Thyroid gland (tissue), 4 donors: ENCODE results near the gene IL17RC. TPM values are rescaled to one million over a fixed set of nuclear protein-coding genes. Genes with fewer than 3 reads are reported as not detected.
"Not testable (repeated sequence)": the region's sequence is repeated elsewhere in the genome, so short reads cannot be mapped to it uniquely, and the experiment has no call there.

Source experiments
- DNase-seq, 2 donors: peaks; one replicate each; pipeline ENCODE4 v3.0.0-alpha.2; 2019
- H3K27ac ChIP-seq, 3 donors: fragments of 200-600 bp; sonication (generic); 1 replicate in 2 of 3; 2 replicates in 1 of 3; pipeline ENCODE4 v1.5.1; 2016 to 2019; ENCODE audit warnings: mild to moderate bottlenecking in 1 of 3, moderate library complexity in 1 of 3
- H3K27me3 ChIP-seq: fragments of 200-600 bp; sonication (generic); one replicate; pipeline ENCODE4 v1.5.1; 2019
- H3K36me3 ChIP-seq, 2 donors: fragments of 200-600 bp; sonication (generic); one replicate each; pipeline ENCODE4 v1.5.1; 2016 to 2019
- H3K4me1 ChIP-seq, 2 donors: fragments of 200-600 bp; sonication (generic); one replicate each; pipeline ENCODE4 v1.5.1; 2017 to 2019
- H3K4me3 ChIP-seq, 3 donors: fragments of 200-600 bp; sonication (generic); replicated peaks in 1 of 3; 1 replicate in 2 of 3; 2 replicates in 1 of 3; pipeline ENCODE4 v1.5.1; 2016; ENCODE audit warnings: mild to moderate bottlenecking in 1 of 3
- H3K9me3 ChIP-seq: fragments of 200-600 bp; sonication (generic); one replicate; pipeline ENCODE4 v1.5.1; 2017
- CTCF ChIP-seq, 6 experiments: fragments of 200-600 bp in 3 of 6; fragments of 450-650 bp in 3 of 6; sonication (generic) in 3 of 6; IDR thresholded peaks; one replicate each; pipeline ENCODE4 v1.5.1; 2016 to 2019; ENCODE audit warnings: antibody characterized with exemption in 6 of 6, mild to moderate bottlenecking in 2 of 6, inconsistent platforms in 1 of 6, moderate library complexity in 1 of 6
- POLR2A ChIP-seq, 2 donors: fragments of 450-650 bp; IDR thresholded peaks; one replicate each; pipeline ENCODE4 v1.6.1; 2017; ENCODE audit warnings: antibody characterized with exemption in 2 of 2, mild to moderate bottlenecking in 2 of 2, moderate library complexity in 1 of 2
- WGBS, 2 donors: methylation state at CpG; one replicate each; pipeline ENCODE4 v1.1.5; 2017; 5-methylcytosine and 5-hydroxymethylcytosine counted together
- intact Hi-C: fragments of 100-400 bp; cut with DNase I; formaldehyde crosslinking; loops from one replicate; pipeline ENCODE4 v1.15.1; 2023
- total RNA-seq, 4 donors: library from RNA; depleted of rRNA; stranded (reverse); fragments of >200 nt; gene quantifications; one replicate each; pipeline ENCODE4 v1.2.3, GENCODE V29; 2016

Gene IL17RC
- total RNA-seq, 4 donors from 2014 or later = 64.2 to 70.2 (median 68.0) TPM

- DNase-seq = no peak
- intact Hi-C loops = no loop called here
- H3K4me3 ChIP-seq = no peak overlapping the region
- no peaks in the 10 kb centered on the region for H3K9me3 ChIP-seq
- peaks cover 7 to 8% of the 10 kb centered on the region in 2 donors for H3K4me1 ChIP-seq
- 69 to 90% methylated on average over 4 of the region's 4 CpGs for WGBS, 2 donors
- no peaks in the 10 kb centered on the region for H3K27me3 ChIP-seq
- TF ChIP-seq POLR2A (IDR thresholded peaks at IDR 0.05) (no peak), CTCF (IDR thresholded peaks at IDR 0.05) (no peak)
- H3K36me3 ChIP-seq = peaks cover 7 to 10% of the 10 kb centered on the region in 2 donors
- no peak overlapping the region for H3K27ac ChIP-seq
Observed at GRCh38 chr3:9897408-9898372, 19.2 kb upstream of the IL17RC start.

GRCh38 chr3:9898467-9899241 lies 18.2 kb upstream of the IL17RC start:
- Histone ChIP-seq H3K4me3 (no peak overlapping the region), H3K36me3 (peaks cover 0 to under 1% of the 10 kb centered on the region in 2 donors), H3K4me1 (peaks cover 16 to 18% of the 10 kb centered on the region in 2 donors), H3K27ac (no peak overlapping the region), H3K9me3 (no peaks in the 10 kb centered on the region), H3K27me3 (no peaks in the 10 kb centered on the region)
- no peak for DNase-seq
- 70 to 72% methylated on average over 8 of the region's 8 CpGs for WGBS, 2 donors
- TF ChIP-seq POLR2A (IDR thresholded peaks at IDR 0.05) (no peak), CTCF (IDR thresholded peaks at IDR 0.05) (no peak)
- intact Hi-C loops = no loop called here

GRCh38 chr3:9899289-9899791 lies 17.6 kb upstream of the IL17RC start:
- H3K27me3 ChIP-seq = no peaks in the 10 kb centered on the region
- H3K4me3 ChIP-seq = no peak overlapping the region
- H3K27ac ChIP-seq = no peak overlapping the region
- 77 to 79% methylated on average over 3 of the region's 3 CpGs for WGBS, 2 donors
- peaks cover 16 to 21% of the 10 kb centered on the region in 2 donors for H3K4me1 ChIP-seq
- H3K36me3 ChIP-seq = no peaks in the 10 kb centered on the region
- TF ChIP-seq CTCF (IDR thresholded peaks at IDR 0.05) (no peak), POLR2A (IDR thresholded peaks at IDR 0.05) (no peak)
- H3K9me3 ChIP-seq = no peaks in the 10 kb centered on the region
- no peak for DNase-seq
- intact Hi-C loops = no loop called here

GRCh38 chr3:9900965-9901415 lies 15.9 kb upstream of the IL17RC start:
- H3K27ac ChIP-seq, DNase-seq, H3K27me3 ChIP-seq, H3K9me3 ChIP-seq, H3K36me3 ChIP-seq, intact Hi-C loops, H3K4me3 ChIP-seq: not testable (repeated sequence)
- WGBS, 2 donors = 94 to 97% methylated on average over 6 of the region's 6 CpGs
- peaks cover 16 to 21% of the 10 kb centered on the region in 2 donors for H3K4me1 ChIP-seq

- WGBS, 2 donors = 76 to 77% methylated on average over 5 of the region's 5 CpGs
- Histone ChIP-seq H3K4me1 (peaks cover 16 to 21% of the 10 kb centered on the region in 2 donors), H3K27me3 (no peaks in the 10 kb centered on the region), H3K27ac (peak overlapping the region in 1 of 3 donors; percentile 5), H3K9me3 (no peaks in the 10 kb centered on the region), H3K4me3 (no peak overlapping the region), H3K36me3 (no peaks in the 10 kb centered on the region)
- DNase-seq = no peak
- TF ChIP-seq CTCF (IDR thresholded peaks at IDR 0.05) (no peak), POLR2A (IDR thresholded peaks at IDR 0.05) (no peak)
- intact Hi-C loops = no loop called here
Observed at GRCh38 chr3:9901967-9902366, 14.9 kb upstream of the IL17RC start.
